ENCODE data around the gene GAL3ST1. TPM values are rescaled to one million over a fixed set of nuclear protein-coding genes. Genes with fewer than 3 reads are reported as not detected.

GAL3ST1 gene
- total and polyA plus RNA-seq, 10 of the 15 experiments (the other 5 are each of a cell fraction or from before 2014, with no cell fraction given): not detected

DNA sequence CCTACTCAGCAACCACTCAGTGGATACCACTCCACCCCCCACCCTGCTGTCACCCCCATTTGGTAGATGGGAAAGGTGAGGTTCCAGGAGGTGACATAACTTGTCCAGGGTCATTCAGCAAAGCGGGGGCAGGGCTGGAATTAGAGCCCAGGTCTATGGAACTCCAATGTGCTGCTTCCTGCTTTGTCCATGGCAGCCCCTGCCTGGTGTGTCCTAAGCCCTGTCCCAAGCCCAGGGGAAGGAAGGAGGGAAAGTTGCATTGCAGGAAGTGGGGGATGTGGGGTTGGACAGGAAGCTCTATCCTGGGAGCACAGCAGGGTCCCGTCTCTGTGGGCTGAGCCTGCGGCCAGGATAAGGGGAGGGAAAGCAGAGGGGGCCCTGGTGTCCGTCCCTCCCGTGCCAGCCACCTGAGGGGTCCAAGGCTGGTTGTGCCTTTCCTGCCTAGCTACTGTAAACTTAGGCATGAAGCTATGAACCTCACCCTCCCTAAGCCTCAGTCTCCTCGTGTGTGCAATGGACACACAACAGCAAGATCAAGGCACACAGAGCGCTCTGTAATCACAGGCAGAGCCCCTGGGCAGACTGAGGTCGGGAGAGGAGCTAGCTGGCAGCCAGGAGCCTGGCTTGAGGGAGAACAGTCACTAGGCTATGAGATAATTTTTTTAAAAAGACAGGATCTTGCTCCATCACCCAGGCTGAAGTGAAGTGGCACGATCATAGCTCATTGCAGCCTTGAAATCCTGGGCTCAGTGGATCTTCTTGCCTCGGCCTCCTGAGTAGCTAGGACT lies 12.9 kb downstream of the GAL3ST1 start:
- CTCF ChIA-PET: interaction anchor here (1.1 to 1.6 kb wide), 2 partner anchors 39 to 116 kb away, joined by 4 to 7 read pairs; no protein-coding TSS in a partner anchor
- no TSS peak for BruUV-seq (replicated peaks)
- intact Hi-C loops (cut with micrococcal nuclease; ENCODE audit: unreplicated experiment) (no loop called here), in situ Hi-C loops (cut with MboI) (no loop called here)
- POLR2A ChIA-PET: no interaction called here
- no peak overlapping the region for H3K27ac ChIP-seq (ENCODE audit: control insufficient read depth, insufficient read depth)
- H3K4me1 ChIP-seq (ENCODE audit: control insufficient read depth, insufficient read depth, low read length): no peaks in the 10 kb centered on the region
- no peaks in the 10 kb centered on the region for H3K9me3 ChIP-seq (replicated peaks; ENCODE audit: control insufficient read depth, insufficient read depth, low read length)
- no peak for FAIRE-seq
- RAD21 ChIA-PET (ENCODE audit: unreplicated experiment): no interaction called here
- TF ChIP-seq, protein P1, sequence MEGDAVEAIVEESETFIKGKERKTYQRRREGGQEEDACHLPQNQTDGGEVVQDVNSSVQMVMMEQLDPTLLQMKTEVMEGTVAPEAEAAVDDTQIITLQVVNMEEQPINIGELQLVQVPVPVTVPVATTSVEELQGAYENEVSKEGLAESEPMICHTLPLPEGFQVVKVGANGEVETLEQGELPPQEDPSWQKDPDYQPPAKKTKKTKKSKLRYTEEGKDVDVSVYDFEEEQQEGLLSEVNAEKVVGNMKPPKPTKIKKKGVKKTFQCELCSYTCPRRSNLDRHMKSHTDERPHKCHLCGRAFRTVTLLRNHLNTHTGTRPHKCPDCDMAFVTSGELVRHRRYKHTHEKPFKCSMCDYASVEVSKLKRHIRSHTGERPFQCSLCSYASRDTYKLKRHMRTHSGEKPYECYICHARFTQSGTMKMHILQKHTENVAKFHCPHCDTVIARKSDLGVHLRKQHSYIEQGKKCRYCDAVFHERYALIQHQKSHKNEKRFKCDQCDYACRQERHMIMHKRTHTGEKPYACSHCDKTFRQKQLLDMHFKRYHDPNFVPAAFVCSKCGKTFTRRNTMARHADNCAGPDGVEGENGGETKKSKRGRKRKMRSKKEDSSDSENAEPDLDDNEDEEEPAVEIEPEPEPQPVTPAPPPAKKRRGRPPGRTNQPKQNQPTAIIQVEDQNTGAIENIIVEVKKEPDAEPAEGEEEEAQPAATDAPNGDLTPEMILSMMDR (IDR thresholded peaks at IDR 0.05 in 2 of 3, conservative IDR thresholded peaks at IDR 0.05 in 1 of 3; ENCODE audit: control insufficient read depth in 2 of 3, extremely low read depth in 1 of 3, insufficient read depth in 1 of 3, low read depth in 3 of 3, low read length in 3 of 3): no peak
- TF ChIP-seq RUNX3 (IDR thresholded peaks at IDR 0.05; ENCODE audit: low read length): no peak
- TF ChIP-seq STAT1 (conservative IDR thresholded peaks at IDR 0.05): no peak
- TF ChIP-seq HDGF (IDR thresholded peaks at IDR 0.05): no peak
- TF ChIP-seq SREBF2 (IDR thresholded peaks at IDR 0.05; ENCODE audit: low read length): no peak
- no peak for TF ChIP-seq MEF2A (IDR thresholded peaks at IDR 0.05; ENCODE audit: insufficient read depth, low read depth, low read length)
- TF ChIP-seq SPI1 (IDR thresholded peaks at IDR 0.05; ENCODE audit: borderline replicate concordance, insufficient read depth, low read depth, low read length): no peak
- TF ChIP-seq, protein P2, sequence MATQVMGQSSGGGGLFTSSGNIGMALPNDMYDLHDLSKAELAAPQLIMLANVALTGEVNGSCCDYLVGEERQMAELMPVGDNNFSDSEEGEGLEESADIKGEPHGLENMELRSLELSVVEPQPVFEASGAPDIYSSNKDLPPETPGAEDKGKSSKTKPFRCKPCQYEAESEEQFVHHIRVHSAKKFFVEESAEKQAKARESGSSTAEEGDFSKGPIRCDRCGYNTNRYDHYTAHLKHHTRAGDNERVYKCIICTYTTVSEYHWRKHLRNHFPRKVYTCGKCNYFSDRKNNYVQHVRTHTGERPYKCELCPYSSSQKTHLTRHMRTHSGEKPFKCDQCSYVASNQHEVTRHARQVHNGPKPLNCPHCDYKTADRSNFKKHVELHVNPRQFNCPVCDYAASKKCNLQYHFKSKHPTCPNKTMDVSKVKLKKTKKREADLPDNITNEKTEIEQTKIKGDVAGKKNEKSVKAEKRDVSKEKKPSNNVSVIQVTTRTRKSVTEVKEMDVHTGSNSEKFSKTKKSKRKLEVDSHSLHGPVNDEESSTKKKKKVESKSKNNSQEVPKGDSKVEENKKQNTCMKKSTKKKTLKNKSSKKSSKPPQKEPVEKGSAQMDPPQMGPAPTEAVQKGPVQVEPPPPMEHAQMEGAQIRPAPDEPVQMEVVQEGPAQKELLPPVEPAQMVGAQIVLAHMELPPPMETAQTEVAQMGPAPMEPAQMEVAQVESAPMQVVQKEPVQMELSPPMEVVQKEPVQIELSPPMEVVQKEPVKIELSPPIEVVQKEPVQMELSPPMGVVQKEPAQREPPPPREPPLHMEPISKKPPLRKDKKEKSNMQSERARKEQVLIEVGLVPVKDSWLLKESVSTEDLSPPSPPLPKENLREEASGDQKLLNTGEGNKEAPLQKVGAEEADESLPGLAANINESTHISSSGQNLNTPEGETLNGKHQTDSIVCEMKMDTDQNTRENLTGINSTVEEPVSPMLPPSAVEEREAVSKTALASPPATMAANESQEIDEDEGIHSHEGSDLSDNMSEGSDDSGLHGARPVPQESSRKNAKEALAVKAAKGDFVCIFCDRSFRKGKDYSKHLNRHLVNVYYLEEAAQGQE (IDR thresholded peaks at IDR 0.05; ENCODE audit: low read depth, low read length): no peak
- no peak for TF ChIP-seq TAF1 (IDR thresholded peaks at IDR 0.05; ENCODE audit: borderline replicate concordance, low read depth, low read length)
- TF ChIP-seq CEBPB (IDR thresholded peaks at IDR 0.05; ENCODE audit: borderline replicate concordance in 1 of 2, low read depth in 2 of 2, low read length in 2 of 2): no peak
- TF ChIP-seq LARP7 (IDR thresholded peaks at IDR 0.05): no peak
- H3K9ac ChIP-seq (ENCODE audit: control insufficient read depth, insufficient read depth, low read length): no peak overlapping the region
- H3K27me3 ChIP-seq (replicated peaks in 1 of 2; ENCODE audit: control insufficient read depth in 2 of 2, insufficient read depth in 2 of 2, low read length in 1 of 2): no peaks in the 10 kb centered on the region; a peak in 1 of 4 replicates
- SMC1A ChIA-PET (ENCODE audit: uncharacterized antibody, unreplicated experiment): no interaction called here
- ATAC-seq: no peak
- no peak overlapping the region for H3K4me2 ChIP-seq (ENCODE audit: control insufficient read depth, insufficient read depth)
- no peaks in the 10 kb centered on the region for H4K20me1 ChIP-seq (ENCODE audit: control insufficient read depth, insufficient read depth)
- no peaks in the 10 kb centered on the region for H3K36me3 ChIP-seq (ENCODE audit: control insufficient read depth in 2 of 2, insufficient read depth in 2 of 2, low read length in 1 of 2)
- WGBS (ENCODE audit: insufficient coverage, insufficient replicate concordance, low lambda C conversion rate, missing lambda C conversion rate): 25% methylated on average over 10 of the region's 10 CpGs
- H3K4me3 ChIP-seq: no peak overlapping the region
- H2AFZ ChIP-seq (ENCODE audit: control insufficient read depth, low read depth, low read length): no peak overlapping the region
- DNase-seq (ENCODE audit: low read depth, low spot score): no peak
- H3K79me2 ChIP-seq (ENCODE audit: control insufficient read depth, insufficient read depth, low read length): no peaks in the 10 kb centered on the region

Data from GM12878 (cell line).